ENCODE data around the gene MTCH1. TPM values are rescaled to one million over a fixed set of nuclear protein-coding genes. Genes with fewer than 3 reads are reported as not detected.
"Not testable (repeated sequence)": the region's sequence is repeated elsewhere in the genome, so short reads cannot be mapped to it uniquely, and the experiment has no call there.

MTCH1 gene
- polyA plus RNA-seq, 1 donor = 126 TPM

DNA sequence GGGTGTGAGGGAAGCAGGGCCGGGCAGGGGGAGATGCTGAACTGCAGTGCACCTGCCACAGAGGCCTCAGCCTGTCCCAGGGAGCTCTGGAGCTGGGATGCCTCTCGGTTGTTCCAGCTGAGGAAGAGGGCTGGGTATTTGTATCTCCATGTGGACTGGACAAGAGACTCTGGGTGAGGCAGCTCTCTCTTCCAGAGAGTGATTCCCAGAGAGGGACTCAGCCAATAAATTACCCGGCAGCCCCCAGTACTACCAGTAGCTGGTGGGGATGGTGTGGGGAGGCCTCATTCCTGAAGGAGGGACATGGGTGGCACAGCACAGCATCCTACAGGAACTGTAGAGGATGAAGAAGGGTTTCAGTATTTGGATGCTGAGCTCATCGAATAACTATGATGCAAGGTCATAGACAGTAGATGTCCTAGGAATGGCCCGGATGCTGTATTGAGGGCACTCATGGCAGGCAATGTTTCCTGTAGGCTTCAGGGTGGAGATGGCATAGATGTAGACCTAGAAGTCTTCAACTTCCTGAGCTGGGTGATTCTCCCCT, 20.9 kb upstream of the MTCH1 start:
- no peaks in the 10 kb centered on the region for H3K36me3 ChIP-seq (ENCODE audit: control insufficient read depth, insufficient read depth, low read length)
- DNase-seq = no peak
- no CpG with 5 or more reads among the region's 5 CpGs for WGBS (ENCODE audit: insufficient coverage, low lambda C conversion rate)
- no peaks in the 10 kb centered on the region for H3K9me3 ChIP-seq (ENCODE audit: control insufficient read depth, low read depth, low read length)
- H3K4me3 ChIP-seq (ENCODE audit: low read length) = peak overlapping the region; percentile 6
- no peaks in the 10 kb centered on the region for H3K4me1 ChIP-seq (ENCODE audit: control insufficient read depth, insufficient read depth, low read length)
- no peak overlapping the region for H3K27ac ChIP-seq (ENCODE audit: low read length)
- H3K27me3 ChIP-seq (ENCODE audit: control insufficient read depth, insufficient read depth, low read length) = no peaks in the 10 kb centered on the region

DNA sequence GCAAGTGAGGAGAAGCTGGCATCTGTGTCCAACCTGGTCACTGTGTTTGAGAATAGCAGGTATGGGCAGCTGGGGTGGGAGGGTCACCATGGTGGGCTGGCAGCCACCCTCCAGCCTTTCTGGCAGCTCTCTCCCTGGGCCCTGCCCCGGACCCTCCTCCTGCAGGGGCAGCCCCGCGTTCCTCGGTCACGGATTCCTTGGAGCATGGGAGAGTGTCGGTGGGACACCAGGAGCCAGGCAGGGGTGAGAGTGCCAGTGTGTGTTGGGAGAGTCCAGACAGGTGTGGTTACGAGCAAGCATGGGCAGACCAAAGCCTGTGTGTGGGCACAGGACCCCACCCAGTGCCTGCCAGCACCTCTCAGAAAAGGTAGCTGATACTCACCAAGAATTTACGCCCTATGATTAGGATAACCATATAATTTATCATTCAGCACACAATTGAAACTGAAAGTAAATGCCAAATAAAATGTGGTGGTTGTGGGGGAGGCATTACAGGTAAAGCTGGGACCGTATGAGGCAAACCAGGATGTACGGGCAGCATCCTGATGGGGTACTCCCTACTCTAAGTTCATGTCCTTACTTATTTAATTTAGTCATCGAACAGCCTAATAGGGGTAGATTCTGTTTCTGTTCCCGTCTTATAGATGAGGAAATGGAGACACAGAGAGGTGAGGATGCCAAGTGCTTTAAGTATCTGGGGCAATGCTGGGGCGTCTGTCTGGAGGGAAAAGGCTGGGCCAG, 20.0 kb upstream of the MTCH1 start:
- Histone ChIP-seq H3K4me1 (ENCODE audit: control insufficient read depth, insufficient read depth, low read length) (no peaks in the 10 kb centered on the region), H3K9me3 (ENCODE audit: control insufficient read depth, low read depth, low read length) (no peaks in the 10 kb centered on the region), H3K4me3 (ENCODE audit: low read length) (peak overlapping the region; percentile 30), H3K36me3 (ENCODE audit: control insufficient read depth, insufficient read depth, low read length) (no peaks in the 10 kb centered on the region), H3K27me3 (ENCODE audit: control insufficient read depth, insufficient read depth, low read length) (no peaks in the 10 kb centered on the region), H3K27ac (ENCODE audit: low read length) (no peak overlapping the region)
- no CpG with 5 or more reads among the region's 13 CpGs for WGBS (ENCODE audit: insufficient coverage, low lambda C conversion rate)
- DNase-seq = no peak

DNA sequence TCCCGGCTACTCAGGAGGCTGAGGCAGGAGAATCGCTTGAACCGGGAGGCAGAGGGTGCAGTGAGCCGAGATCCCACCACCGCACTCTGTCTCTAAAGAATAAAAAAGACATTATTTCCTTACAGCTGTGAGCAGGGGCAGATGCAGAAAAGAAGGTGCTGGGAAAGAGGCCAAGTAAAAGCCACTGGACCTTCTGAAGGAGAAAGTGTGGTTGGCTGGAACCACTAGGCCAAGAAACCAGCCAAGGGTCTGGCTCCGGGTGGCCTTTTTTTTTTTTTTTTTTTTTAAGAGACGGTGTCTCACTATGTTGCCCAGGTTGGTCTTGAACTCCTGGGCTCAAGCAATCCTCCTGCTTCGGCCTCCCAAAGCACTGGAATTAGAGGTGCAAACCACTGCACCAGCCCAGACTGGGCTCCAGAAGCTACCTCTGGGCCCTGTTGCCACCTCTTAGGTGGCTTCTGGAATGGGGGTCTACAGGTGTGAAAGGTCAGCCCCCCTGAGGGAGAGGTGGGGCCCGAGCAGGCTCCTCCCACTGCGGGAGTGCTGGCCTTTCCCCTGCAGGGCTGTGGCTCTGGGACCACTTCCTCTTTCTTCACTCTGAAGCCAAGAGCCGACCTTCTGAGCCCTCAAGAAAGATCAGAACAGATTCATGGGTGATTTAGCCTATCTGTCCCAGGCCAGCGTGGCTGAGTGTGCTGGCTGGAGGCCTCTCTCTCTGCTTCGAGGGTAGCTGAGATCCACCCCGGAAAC, 19.2 kb upstream of the MTCH1 start, which contains the start of gene FGD2:
TSS of gene FGD2 (plus strand) at position 595 of the 750 bp plus-strand sequence. CDS start 163 bp downstream, outside the sequence.
- DNase-seq = no peak
- no CpG with 5 or more reads among the region's 14 CpGs for WGBS (ENCODE audit: insufficient coverage, low lambda C conversion rate)
- Histone ChIP-seq H3K36me3 (ENCODE audit: control insufficient read depth, insufficient read depth, low read length) (no peaks in the 10 kb centered on the region), H3K27me3 (ENCODE audit: control insufficient read depth, insufficient read depth, low read length) (no peaks in the 10 kb centered on the region), H3K9me3 (ENCODE audit: control insufficient read depth, low read depth, low read length) (no peaks in the 10 kb centered on the region), H3K4me1 (ENCODE audit: control insufficient read depth, insufficient read depth, low read length) (no peaks in the 10 kb centered on the region), H3K27ac (ENCODE audit: low read length) (no peak within 1 kb of the TSS), H3K4me3 (ENCODE audit: low read length) (peak within 1 kb of the TSS; percentile 30)

DNA sequence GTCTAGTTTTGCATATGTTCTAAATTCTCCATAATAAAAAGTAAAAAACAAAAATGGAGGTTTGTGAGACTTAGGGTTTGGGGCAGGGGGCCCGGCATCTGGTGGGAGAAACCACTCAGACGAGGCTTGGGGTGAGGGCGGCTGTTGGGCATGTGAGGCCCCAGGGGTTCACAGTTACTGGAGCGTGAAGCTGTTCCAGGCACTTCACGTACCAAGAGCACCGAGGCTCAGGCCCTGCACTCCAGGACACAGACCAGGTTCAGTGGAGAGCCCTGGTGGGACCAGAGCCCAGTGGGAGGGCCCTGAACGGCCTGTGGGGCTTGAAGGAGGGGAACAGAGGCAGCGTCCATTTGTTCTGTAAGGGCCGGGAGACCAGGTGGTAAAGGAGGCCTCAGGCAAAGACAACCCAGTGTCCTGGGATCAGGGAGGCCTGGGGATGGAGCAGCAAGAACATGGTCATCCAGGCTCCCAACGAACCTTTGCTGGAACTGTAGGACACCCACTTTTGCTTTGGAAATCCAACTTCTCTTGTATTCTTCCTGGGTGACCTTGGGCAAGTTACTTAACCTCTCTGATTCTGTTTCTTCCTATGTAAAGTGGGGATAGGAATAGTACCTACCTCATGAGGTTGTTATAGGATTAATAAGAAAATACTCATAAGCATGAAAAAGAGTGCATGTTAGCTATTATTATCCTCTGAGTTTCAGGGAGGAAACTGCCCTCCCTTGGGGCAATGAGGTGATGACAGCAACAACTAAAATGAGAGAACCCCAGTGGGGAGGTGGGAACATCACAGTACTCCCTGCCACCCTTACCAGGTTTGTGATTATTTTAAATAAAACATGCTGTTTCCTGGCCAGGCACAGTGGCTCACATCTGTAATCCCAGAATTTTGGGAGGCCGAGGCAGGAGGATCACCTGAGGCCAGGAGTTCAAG, 18.3 kb upstream of the MTCH1 start:
- no CpG with 5 or more reads among the region's 11 CpGs for WGBS (ENCODE audit: insufficient coverage, low lambda C conversion rate)
- Histone ChIP-seq H3K9me3 (ENCODE audit: control insufficient read depth, low read depth, low read length) (no peaks in the 10 kb centered on the region), H3K27ac (ENCODE audit: low read length) (no peak overlapping the region), H3K27me3 (ENCODE audit: control insufficient read depth, insufficient read depth, low read length) (no peaks in the 10 kb centered on the region), H3K4me3 (ENCODE audit: low read length) (no peak overlapping the region), H3K4me1 (ENCODE audit: control insufficient read depth, insufficient read depth, low read length) (no peaks in the 10 kb centered on the region), H3K36me3 (ENCODE audit: control insufficient read depth, insufficient read depth, low read length) (no peaks in the 10 kb centered on the region)
- DNase-seq = no peak

- H3K36me3 ChIP-seq (ENCODE audit: control insufficient read depth, insufficient read depth, low read length) = no peaks in the 10 kb centered on the region
- peaks cover 3% of the 10 kb centered on the region for H3K27me3 ChIP-seq (ENCODE audit: control insufficient read depth, insufficient read depth, low read length)
- H3K9me3 ChIP-seq (ENCODE audit: control insufficient read depth, low read depth, low read length) = no peaks in the 10 kb centered on the region
- no peak for DNase-seq
- H3K4me3 ChIP-seq (ENCODE audit: low read length) = no peak overlapping the region
- no peak overlapping the region for H3K27ac ChIP-seq (ENCODE audit: low read length)
- H3K4me1 ChIP-seq (ENCODE audit: control insufficient read depth, insufficient read depth, low read length) = no peaks in the 10 kb centered on the region
- WGBS (ENCODE audit: insufficient coverage, low lambda C conversion rate) = no CpG with 5 or more reads among the region's 4 CpGs
Measured at GRCh38 chr6:36999751-37000125, 13.7 kb upstream of the MTCH1 start.

DNA sequence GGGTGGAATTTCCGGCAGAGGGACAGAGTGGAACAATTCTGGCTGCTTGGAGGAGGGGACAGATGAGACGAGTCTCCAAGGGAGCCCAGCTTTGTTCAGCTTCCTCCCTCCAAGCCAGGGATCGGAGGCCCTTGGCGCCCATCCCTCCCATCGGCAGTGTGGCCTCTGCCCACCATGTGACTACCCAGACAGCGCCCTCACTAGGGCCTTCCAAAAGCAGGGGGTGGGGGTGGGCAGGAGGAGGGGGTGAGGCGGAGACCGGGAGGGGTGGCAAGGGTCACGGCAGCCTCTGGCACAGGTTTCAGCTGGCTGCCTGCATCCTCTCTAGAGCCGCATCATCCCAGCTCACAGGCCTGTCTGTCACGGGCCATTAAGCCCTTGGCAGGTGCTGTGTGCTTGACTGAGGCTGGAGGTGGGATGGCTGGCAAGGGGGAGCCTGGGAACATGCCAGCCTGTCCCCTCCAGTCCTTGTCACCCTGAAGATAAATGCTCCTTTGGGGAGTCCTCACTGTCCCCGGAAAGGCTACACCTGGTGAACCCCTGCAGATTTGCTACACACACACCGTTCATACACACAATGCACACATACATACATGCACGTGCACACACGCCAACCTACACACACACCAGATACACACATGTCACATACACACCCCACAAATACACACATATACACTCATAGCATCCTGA, 13.2 kb upstream of the MTCH1 start:
- H3K4me3 ChIP-seq (ENCODE audit: low read length) = no peak overlapping the region
- no peak overlapping the region for H3K27ac ChIP-seq (ENCODE audit: low read length)
- no peaks in the 10 kb centered on the region for H3K36me3 ChIP-seq (ENCODE audit: control insufficient read depth, insufficient read depth, low read length)
- no peaks in the 10 kb centered on the region for H3K9me3 ChIP-seq (ENCODE audit: control insufficient read depth, low read depth, low read length)
- H3K4me1 ChIP-seq (ENCODE audit: control insufficient read depth, insufficient read depth, low read length) = no peaks in the 10 kb centered on the region
- no peak for DNase-seq
- WGBS (ENCODE audit: insufficient coverage, low lambda C conversion rate) = 100% methylated on average over 1 of the region's 15 CpGs
- peaks cover 4% of the 10 kb centered on the region for H3K27me3 ChIP-seq (ENCODE audit: control insufficient read depth, insufficient read depth, low read length)

- H3K27me3 ChIP-seq (ENCODE audit: control insufficient read depth, insufficient read depth, low read length) = peaks cover 7% of the 10 kb centered on the region
- no peak overlapping the region for H3K4me3 ChIP-seq (ENCODE audit: low read length)
- no peak overlapping the region for H3K27ac ChIP-seq (ENCODE audit: low read length)
- no peak for DNase-seq
- H3K4me1 ChIP-seq (ENCODE audit: control insufficient read depth, insufficient read depth, low read length) = no peaks in the 10 kb centered on the region
- no peaks in the 10 kb centered on the region for H3K9me3 ChIP-seq (ENCODE audit: control insufficient read depth, low read depth, low read length)
- no CpG with 5 or more reads among the region's 8 CpGs for WGBS (ENCODE audit: insufficient coverage, low lambda C conversion rate)
- no peaks in the 10 kb centered on the region for H3K36me3 ChIP-seq (ENCODE audit: control insufficient read depth, insufficient read depth, low read length)
Measured at GRCh38 chr6:36998723-36999038, 12.7 kb upstream of the MTCH1 start.

DNA sequence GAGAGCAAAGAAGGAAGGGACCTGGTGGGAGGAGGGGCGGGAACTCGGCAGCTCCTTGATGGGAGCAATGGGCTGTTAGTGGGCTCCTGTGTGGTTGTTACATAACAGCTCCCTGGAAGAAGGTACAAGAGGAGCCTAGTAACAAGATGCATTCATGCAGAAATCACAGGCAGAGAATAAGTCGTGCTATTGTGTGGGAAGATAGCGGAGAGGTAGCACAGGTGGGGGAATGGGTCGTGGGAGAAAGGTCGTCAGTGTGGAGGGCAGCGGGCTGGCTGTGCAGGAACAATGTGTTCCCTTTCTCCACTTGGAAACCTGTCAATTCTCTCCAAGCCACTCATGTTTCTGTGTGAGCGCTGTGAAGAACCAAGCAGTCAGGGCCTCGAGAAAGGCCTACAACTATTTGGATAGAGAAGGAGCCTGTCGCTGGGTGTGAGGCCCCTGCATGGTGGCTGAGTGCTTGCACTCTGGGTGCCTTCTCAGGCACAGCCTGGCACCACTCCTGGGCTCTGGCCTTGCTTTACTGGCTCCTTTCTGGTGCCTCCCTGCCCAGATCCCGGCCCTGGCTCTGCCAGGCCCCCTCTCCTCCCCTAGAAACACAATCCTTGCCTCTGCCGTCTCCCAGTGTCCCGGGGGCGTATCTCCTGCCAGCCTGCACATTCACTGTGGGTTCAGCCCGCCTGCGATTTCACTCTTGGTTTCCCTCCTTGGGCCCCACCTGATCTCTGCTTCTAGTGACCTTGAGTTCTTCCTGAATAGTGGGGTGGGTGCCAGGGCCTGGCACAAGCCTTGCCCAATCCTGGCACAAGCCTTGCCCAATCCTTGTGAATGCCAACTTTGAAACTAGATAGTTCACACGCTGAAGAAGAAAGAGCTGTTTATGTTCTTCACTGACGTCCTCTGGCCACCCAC, 12.1 kb upstream of the MTCH1 start:
- no peaks in the 10 kb centered on the region for H3K36me3 ChIP-seq (ENCODE audit: control insufficient read depth, insufficient read depth, low read length)
- DNase-seq = no peak
- no peaks in the 10 kb centered on the region for H3K9me3 ChIP-seq (ENCODE audit: control insufficient read depth, low read depth, low read length)
- WGBS (ENCODE audit: insufficient coverage, low lambda C conversion rate) = no CpG with 5 or more reads among the region's 18 CpGs
- H3K4me1 ChIP-seq (ENCODE audit: control insufficient read depth, insufficient read depth, low read length) = no peaks in the 10 kb centered on the region
- H3K4me3 ChIP-seq (ENCODE audit: low read length) = no peak overlapping the region
- peaks cover 7% of the 10 kb centered on the region for H3K27me3 ChIP-seq (ENCODE audit: control insufficient read depth, insufficient read depth, low read length)
- H3K27ac ChIP-seq (ENCODE audit: low read length) = no peak overlapping the region

- H3K27ac ChIP-seq (ENCODE audit: low read length); H3K4me3 ChIP-seq (ENCODE audit: low read length); H3K9me3 ChIP-seq (ENCODE audit: control insufficient read depth, low read depth, low read length); H3K27me3 ChIP-seq (ENCODE audit: control insufficient read depth, insufficient read depth, low read length); H3K36me3 ChIP-seq (ENCODE audit: control insufficient read depth, insufficient read depth, low read length); H3K4me1 ChIP-seq (ENCODE audit: control insufficient read depth, insufficient read depth, low read length); DNase-seq: not testable (repeated sequence)
- WGBS (ENCODE audit: insufficient coverage, low lambda C conversion rate) = no CpG with 5 or more reads among the region's 2 CpGs
Measured at GRCh38 chr6:36990401-36990800, 4.4 kb upstream of the MTCH1 start.

Data from large intestine (tissue), 3 donors.